HepG2 (cell line): ENCODE measurements around the gene DBNDD1. TPM values are rescaled to one million over a fixed set of nuclear protein-coding genes. Genes with fewer than 3 reads are reported as not detected.

Experiments
- ARID2 ChIP-seq: sonication (generic); formaldehyde crosslinking; IDR thresholded peaks from 2 replicates; pipeline ENCODE4 v1.8.1; 2022; ENCODE audit warnings: mild to moderate bottlenecking, missing genetic modification reagents, borderline replicate concordance
- ATAD3A ChIP-seq: sonication (generic); formaldehyde crosslinking; IDR thresholded peaks from 2 replicates; pipeline ENCODE4 v1.4.0; 2020; ENCODE audit warnings: missing genetic modification reagents
- BORCS8-MEF2B ChIP-seq: sonication (generic); formaldehyde crosslinking; IDR thresholded peaks from 2 replicates; pipeline ENCODE4 v1.8.0; 2022; ENCODE audit warnings: mild to moderate bottlenecking, missing genetic modification reagents
- EEA1 ChIP-seq: sonication (generic); formaldehyde crosslinking; IDR thresholded peaks from 2 replicates; pipeline ENCODE4 v1.5.1; 2020; ENCODE audit warnings: mild to moderate bottlenecking, missing genetic modification reagents, borderline replicate concordance
- GATAD2A ChIP-seq: IDR thresholded peaks from 2 replicates; pipeline ENCODE4 v1.6.1; 2016
- HMGA1 ChIP-seq: sonication (generic); formaldehyde crosslinking; conservative IDR thresholded peaks from 2 replicates; pipeline ENCODE4 v1.4.0; 2020; ENCODE audit warnings: missing genetic modification reagents
- IRF2 ChIP-seq: IDR thresholded peaks from 2 replicates; pipeline ENCODE4 v1.6.1; 2018; ENCODE audit warnings: missing genetic modification reagents, missing compliant biosample characterization
- MYNN ChIP-seq: sonication (generic); formaldehyde crosslinking; IDR thresholded peaks from 2 replicates; pipeline ENCODE4 v1.4.0; 2020; ENCODE audit warnings: mild to moderate bottlenecking, low read depth, missing genetic modification reagents
- NCOR1 ChIP-seq: fragments of 200-600 bp; sonication (generic); IDR thresholded peaks from 2 replicates; pipeline ENCODE4 v1.7.0; 2017; ENCODE audit warnings: antibody characterized with exemption, low read length, borderline replicate concordance
- PLRG1 ChIP-seq: fragments of 450-650 bp; conservative IDR thresholded peaks from 2 replicates; pipeline ENCODE4 v1.6.1; 2016
- RFX1 ChIP-seq: fragments of 450-650 bp; IDR thresholded peaks from 2 replicates; pipeline ENCODE4 v1.6.1; 2017
- TGIF2 ChIP-seq: IDR thresholded peaks from 2 replicates; pipeline ENCODE4 v1.6.1; 2016; ENCODE audit warnings: control low read depth, missing compliant biosample characterization
- THYN1 ChIP-seq: sonication (generic); formaldehyde crosslinking; IDR thresholded peaks from 2 replicates; pipeline ENCODE4 v1.8.1; 2023; ENCODE audit warnings: low read depth, mild to moderate bottlenecking, moderate library complexity, missing genetic modification reagents, borderline replicate concordance
- ZKSCAN1 ChIP-seq: fragments of 150-350 bp; IDR thresholded peaks from 2 replicates; pipeline ENCODE4 v1.6.1; 2014; ENCODE audit warnings: low read length
- ZNF441 ChIP-seq: sonication (generic); formaldehyde crosslinking; IDR thresholded peaks from 2 replicates; pipeline ENCODE4 v1.7.0; 2021; ENCODE audit warnings: missing genetic modification reagents, borderline replicate concordance
- polyA plus RNA-seq, 8 experiments: library from polyadenylated mRNA; depleted of rRNA in 3 of 8; stranded (reverse) in 7 of 8; unstranded in 1 of 8; fragments of >200 nt; fragmentation: Illumina TruSeq in 4 of 8; extraction: Trizol in 4 of 8; gene quantifications; 2 replicates each; pipeline versions ENCODE4 v1.2.1 to v1.2.3, GENCODE V29; 2011 to 2016; ENCODE audit warnings: low read depth in 4 of 8, missing spikeins in 1 of 8, mixed read lengths in 1 of 8; ENCODE audit not compliant: insufficient read depth in 1 of 8
- total RNA-seq, 5 experiments: library from RNA; depleted of rRNA; stranded (reverse); fragments of >200 nt; fragmentation: Illumina TruSeq; extraction: Trizol; gene quantifications; 2 replicates each; pipeline ENCODE4 v1.2.3, GENCODE V29; 2016; ENCODE audit warnings: low read depth in 1 of 5
- TF ChIP-seq, protein P1 (sequence below): sonication (generic); formaldehyde crosslinking; IDR thresholded peaks from one replicate; pipeline ENCODE4 v1.5.1; 2020; ENCODE audit warnings: mild to moderate bottlenecking, missing genetic modification reagents; ENCODE audit errors: not compliant biosample characterization

Gene DBNDD1
- total and polyA plus RNA-seq, 2 of the 13 experiments (the other 11 are each of a cell fraction or from before 2014, with no cell fraction given): 17.0 to 40.4 TPM

- TF ChIP-seq, protein P1, sequence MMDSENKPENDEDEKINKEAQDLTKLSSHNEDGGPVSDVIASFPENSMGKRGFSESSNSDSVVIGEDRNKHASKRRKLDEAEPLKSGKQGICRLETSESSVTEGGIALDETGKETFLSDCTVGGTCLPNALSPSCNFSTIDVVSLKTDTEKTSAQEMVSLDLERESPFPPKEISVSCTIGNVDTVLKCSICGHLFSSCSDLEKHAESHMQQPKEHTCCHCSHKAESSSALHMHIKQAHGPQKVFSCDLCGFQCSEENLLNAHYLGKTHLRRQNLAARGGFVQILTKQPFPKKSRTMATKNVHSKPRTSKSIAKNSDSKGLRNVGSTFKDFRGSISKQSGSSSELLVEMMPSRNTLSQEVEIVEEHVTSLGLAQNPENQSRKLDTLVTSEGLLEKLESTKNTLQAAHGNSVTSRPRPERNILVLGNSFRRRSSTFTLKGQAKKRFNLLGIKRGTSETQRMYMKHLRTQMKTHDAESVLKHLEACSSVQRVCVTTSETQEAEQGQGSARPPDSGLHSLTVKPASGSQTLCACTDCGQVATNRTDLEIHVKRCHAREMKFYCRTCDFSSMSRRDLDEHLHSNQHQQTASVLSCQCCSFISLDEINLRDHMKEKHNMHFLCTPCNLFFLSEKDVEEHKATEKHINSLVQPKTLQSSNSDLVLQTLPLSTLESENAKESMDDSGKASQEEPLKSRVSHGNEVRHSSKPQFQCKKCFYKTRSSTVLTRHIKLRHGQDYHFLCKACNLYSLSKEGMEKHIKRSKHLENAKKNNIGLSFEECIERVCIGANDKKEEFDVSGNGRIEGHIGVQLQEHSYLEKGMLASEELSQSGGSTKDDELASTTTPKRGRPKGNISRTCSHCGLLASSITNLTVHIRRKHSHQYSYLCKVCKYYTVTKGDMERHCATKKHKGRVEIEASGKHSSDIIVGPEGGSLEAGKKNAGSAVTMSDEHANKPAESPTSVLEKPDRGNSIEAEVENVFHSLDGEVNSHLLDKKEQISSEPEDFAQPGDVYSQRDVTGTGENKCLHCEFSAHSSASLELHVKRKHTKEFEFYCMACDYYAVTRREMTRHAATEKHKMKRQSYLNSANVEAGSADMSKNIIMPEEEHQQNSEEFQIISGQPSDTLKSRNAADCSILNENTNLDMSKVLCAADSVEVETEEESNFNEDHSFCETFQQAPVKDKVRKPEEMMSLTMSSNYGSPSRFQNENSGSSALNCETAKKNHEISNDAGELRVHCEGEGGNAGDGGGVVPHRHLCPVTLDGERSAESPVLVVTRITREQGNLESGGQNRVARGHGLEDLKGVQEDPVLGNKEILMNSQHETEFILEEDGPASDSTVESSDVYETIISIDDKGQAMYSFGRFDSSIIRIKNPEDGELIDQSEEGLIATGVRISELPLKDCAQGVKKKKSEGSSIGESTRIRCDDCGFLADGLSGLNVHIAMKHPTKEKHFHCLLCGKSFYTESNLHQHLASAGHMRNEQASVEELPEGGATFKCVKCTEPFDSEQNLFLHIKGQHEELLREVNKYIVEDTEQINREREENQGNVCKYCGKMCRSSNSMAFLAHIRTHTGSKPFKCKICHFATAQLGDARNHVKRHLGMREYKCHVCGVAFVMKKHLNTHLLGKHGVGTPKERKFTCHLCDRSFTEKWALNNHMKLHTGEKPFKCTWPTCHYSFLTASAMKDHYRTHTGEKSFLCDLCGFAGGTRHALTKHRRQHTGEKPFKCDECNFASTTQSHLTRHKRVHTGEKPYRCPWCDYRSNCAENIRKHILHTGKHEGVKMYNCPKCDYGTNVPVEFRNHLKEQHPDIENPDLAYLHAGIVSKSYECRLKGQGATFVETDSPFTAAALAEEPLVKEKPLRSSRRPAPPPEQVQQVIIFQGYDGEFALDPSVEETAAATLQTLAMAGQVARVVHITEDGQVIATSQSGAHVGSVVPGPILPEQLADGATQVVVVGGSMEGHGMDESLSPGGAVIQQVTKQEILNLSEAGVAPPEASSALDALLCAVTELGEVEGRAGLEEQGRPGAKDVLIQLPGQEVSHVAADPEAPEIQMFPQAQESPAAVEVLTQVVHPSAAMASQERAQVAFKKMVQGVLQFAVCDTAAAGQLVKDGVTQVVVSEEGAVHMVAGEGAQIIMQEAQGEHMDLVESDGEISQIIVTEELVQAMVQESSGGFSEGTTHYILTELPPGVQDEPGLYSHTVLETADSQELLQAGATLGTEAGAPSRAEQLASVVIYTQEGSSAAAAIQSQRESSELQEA (CRISPR knock-in tag): no peak
- no peak for TF ChIP-seq ZKSCAN1
- TF ChIP-seq MYNN (CRISPR knock-in tag): no peak
- no peak for TF ChIP-seq BORCS8-MEF2B (CRISPR knock-in tag)
- 0 out of 2 replicates have a peak, but pooled peaks have one; percentile 16 for TF ChIP-seq NCOR1
- TF ChIP-seq THYN1 (CRISPR knock-in tag): no peak
- TF ChIP-seq PLRG1: no peak
- no peak for TF ChIP-seq HMGA1 (CRISPR knock-in tag)
- no peak for TF ChIP-seq ARID2
- no peak; the same call in 1 of the 2 replicates for TF ChIP-seq EEA1 (CRISPR knock-in tag)
- TF ChIP-seq RFX1: no peak
- TF ChIP-seq TGIF2: no peak
- no peak for TF ChIP-seq IRF2 (CRISPR knock-in tag)
- TF ChIP-seq GATAD2A (CRISPR knock-in tag): peak; percentile 69
- TF ChIP-seq ZNF441: peak; percentile 34; the same call in 1 of the 2 replicates
- no peak for TF ChIP-seq ATAD3A
Measured at GRCh38 chr16:90020838-90021382, 1.7 kb upstream of the DBNDD1 start (continued).
